ENCODE measurements around the gene TOP3A.

Gene TOP3A

GRCh38 chr17:18270046-18270931, 44.5 kb downstream of the TOP3A start:
- peaks cover 5% of the 10 kb centered on the region for H3K36me3 ChIP-seq (ENCODE audit: control insufficient read depth, insufficient read depth, low read length)
- no peak for DNase-seq (ENCODE audit: extremely low read depth, insufficient read length)
- no peak overlapping the region for H3K4me3 ChIP-seq (replicated peaks; ENCODE audit: low read depth, low read length)
- TF ChIP-seq, protein P1, sequence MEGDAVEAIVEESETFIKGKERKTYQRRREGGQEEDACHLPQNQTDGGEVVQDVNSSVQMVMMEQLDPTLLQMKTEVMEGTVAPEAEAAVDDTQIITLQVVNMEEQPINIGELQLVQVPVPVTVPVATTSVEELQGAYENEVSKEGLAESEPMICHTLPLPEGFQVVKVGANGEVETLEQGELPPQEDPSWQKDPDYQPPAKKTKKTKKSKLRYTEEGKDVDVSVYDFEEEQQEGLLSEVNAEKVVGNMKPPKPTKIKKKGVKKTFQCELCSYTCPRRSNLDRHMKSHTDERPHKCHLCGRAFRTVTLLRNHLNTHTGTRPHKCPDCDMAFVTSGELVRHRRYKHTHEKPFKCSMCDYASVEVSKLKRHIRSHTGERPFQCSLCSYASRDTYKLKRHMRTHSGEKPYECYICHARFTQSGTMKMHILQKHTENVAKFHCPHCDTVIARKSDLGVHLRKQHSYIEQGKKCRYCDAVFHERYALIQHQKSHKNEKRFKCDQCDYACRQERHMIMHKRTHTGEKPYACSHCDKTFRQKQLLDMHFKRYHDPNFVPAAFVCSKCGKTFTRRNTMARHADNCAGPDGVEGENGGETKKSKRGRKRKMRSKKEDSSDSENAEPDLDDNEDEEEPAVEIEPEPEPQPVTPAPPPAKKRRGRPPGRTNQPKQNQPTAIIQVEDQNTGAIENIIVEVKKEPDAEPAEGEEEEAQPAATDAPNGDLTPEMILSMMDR (IDR thresholded peaks at IDR 0.05; ENCODE audit: insufficient read depth, low read length, poor library complexity, severe bottlenecking): no peak
- H3K27me3 ChIP-seq (replicated peaks; ENCODE audit: control insufficient read depth, insufficient read depth, low read length): no peaks in the 10 kb centered on the region

DNA sequence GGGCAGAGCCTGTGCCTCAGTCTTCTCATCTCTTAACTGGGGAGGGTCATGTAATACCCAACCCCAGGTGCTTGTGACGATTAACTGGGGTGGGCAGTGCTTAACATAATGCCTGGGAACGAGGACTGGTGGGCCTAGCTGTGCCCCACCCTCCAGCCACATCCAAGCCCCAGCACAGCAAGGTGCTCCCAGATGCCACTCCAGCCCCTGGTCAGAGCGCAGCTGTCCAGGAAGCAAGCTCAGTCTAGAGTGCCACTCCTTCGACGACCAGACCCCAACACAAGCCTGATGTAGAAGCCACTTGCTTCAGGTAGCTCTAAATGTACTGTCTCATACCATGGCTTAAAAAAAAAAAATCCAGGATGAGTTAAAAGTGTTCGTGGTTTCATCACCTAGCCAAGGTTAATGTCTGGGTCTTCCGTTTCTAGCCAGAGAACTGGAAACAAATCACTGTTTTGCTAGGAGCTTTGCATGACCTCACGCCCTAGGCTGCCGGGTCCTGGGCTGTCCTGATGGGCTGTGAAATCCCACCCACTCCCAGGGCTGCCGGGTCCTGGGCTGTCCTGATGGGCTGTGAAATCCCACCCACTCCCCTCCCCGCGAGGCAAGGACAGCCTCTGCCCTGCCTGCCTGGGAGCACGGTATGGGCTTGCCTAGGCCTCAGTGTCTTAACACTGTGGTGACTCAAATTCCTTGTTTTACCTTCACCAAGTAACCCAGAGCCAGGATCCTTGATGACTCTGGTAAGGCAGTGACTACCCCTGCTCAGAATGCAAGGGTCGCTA, 46.7 kb downstream of the TOP3A start:
- Histone ChIP-seq H3K27me3 (replicated peaks; ENCODE audit: control insufficient read depth, insufficient read depth, low read length) (no peaks in the 10 kb centered on the region), H3K36me3 (ENCODE audit: control insufficient read depth, insufficient read depth, low read length) (peaks cover 6% of the 10 kb centered on the region), H3K4me3 (replicated peaks; ENCODE audit: low read depth, low read length) (no peak overlapping the region)
- no peak for DNase-seq (ENCODE audit: extremely low read depth, insufficient read length)
- TF ChIP-seq, protein P1 (IDR thresholded peaks at IDR 0.05; ENCODE audit: insufficient read depth, low read length, poor library complexity, severe bottlenecking): no peak

DNA sequence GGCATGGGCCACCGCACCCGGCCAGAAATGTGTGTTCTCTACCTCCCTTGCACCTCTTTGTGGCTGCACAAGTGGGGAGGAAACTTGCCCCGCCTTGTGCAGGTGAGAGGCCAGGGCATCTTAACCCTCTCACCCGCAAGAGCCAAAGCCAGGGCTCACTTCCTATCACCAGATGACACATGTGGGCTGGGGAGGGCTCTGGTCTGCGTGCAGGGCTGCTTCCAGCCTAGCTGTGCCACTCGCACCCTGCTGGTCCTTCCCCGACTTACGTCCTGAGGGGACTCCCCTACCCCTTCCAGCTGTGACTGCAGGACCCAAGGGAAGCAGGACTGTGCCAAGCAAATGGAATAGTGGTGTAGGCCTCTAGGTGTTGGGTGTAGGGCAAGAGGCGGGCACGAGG, 47.4 kb downstream of the TOP3A start:
- Histone ChIP-seq H3K27me3 (replicated peaks; ENCODE audit: control insufficient read depth, insufficient read depth, low read length) (no peaks in the 10 kb centered on the region), H3K36me3 (ENCODE audit: control insufficient read depth, insufficient read depth, low read length) (peaks cover 6% of the 10 kb centered on the region), H3K4me3 (replicated peaks; ENCODE audit: low read depth, low read length) (no peak overlapping the region)
- no peak for DNase-seq (ENCODE audit: extremely low read depth, insufficient read length)
- TF ChIP-seq, protein P1 (IDR thresholded peaks at IDR 0.05; ENCODE audit: insufficient read depth, low read length, poor library complexity, severe bottlenecking): no peak

- DNase-seq (ENCODE audit: extremely low read depth, insufficient read length): no peak
- TF ChIP-seq, protein P1 (IDR thresholded peaks at IDR 0.05; ENCODE audit: insufficient read depth, low read length, poor library complexity, severe bottlenecking): no peak
- H3K36me3 ChIP-seq (ENCODE audit: control insufficient read depth, insufficient read depth, low read length): peaks cover 6% of the 10 kb centered on the region
- H3K27me3 ChIP-seq (replicated peaks; ENCODE audit: control insufficient read depth, insufficient read depth, low read length): no peaks in the 10 kb centered on the region
- H3K4me3 ChIP-seq (replicated peaks; ENCODE audit: low read depth, low read length): no peak overlapping the region
Observed at GRCh38 chr17:18263885-18264682, 50.7 kb downstream of the TOP3A start.

DNA sequence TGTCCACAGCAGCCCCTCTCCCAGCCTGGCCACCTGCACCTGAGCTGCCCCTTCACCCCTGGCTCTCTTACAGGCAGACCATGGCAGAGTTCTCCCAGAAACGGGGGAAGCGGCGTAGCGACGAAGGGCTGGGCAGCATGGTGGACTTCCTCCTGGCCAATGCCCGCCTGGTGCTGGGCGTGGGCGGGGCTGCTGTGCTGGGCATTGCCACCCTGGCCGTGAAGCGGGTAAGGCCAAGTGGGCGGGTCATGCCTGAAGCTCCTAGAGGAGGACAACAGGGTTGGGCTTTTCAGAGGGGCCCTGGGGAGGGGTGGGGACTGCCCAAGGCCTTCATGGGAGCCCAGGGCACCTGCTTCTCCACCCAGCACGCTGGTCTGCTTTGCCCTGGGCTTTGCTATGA, 52.2 kb downstream of the TOP3A start:
- Histone ChIP-seq H3K27me3 (replicated peaks; ENCODE audit: control insufficient read depth, insufficient read depth, low read length) (no peaks in the 10 kb centered on the region), H3K36me3 (ENCODE audit: control insufficient read depth, insufficient read depth, low read length) (peaks cover 6% of the 10 kb centered on the region), H3K4me3 (replicated peaks; ENCODE audit: low read depth, low read length) (no peak overlapping the region)
- TF ChIP-seq, protein P1 (IDR thresholded peaks at IDR 0.05; ENCODE audit: insufficient read depth, low read length, poor library complexity, severe bottlenecking): no peak
- no peak for DNase-seq (ENCODE audit: extremely low read depth, insufficient read length)

Measured in GM06990 (cell line).